HG02610 (cell line): Measurements from ENCODE around the gene PACSIN2.

ENCODE experiments used
- ATAC-seq: cut with Tn5 transposase; IDR thresholded peaks from one replicate; pipeline ENCODE4 v1.9.1; 2021; ENCODE audit warnings: mild to moderate bottlenecking, moderate library complexity; ENCODE audit not compliant: unreplicated experiment

The PACSIN2 gene

GRCh38 chr22:42908374-42908746 lies 106.6 kb downstream of the PACSIN2 start:
- no peak for ATAC-seq

- ATAC-seq = no peak
Observed at GRCh38 chr22:42907404-42908373, 107.3 kb downstream of the PACSIN2 start.

GRCh38 chr22:42906605-42907348 lies 108.2 kb downstream of the PACSIN2 start:
- ATAC-seq = no peak

- no peak for ATAC-seq
Observed at GRCh38 chr22:42905702-42906183, 109.2 kb downstream of the PACSIN2 start.

GRCh38 chr22:42905217-42905616 lies 109.7 kb downstream of the PACSIN2 start:
- no peak for ATAC-seq

- ATAC-seq = no peak
Observed at GRCh38 chr22:42904050-42904449, 110.9 kb downstream of the PACSIN2 start.

GRCh38 chr22:42902875-42903510 lies 112.0 kb downstream of the PACSIN2 start:
- no peak for ATAC-seq

DNA sequence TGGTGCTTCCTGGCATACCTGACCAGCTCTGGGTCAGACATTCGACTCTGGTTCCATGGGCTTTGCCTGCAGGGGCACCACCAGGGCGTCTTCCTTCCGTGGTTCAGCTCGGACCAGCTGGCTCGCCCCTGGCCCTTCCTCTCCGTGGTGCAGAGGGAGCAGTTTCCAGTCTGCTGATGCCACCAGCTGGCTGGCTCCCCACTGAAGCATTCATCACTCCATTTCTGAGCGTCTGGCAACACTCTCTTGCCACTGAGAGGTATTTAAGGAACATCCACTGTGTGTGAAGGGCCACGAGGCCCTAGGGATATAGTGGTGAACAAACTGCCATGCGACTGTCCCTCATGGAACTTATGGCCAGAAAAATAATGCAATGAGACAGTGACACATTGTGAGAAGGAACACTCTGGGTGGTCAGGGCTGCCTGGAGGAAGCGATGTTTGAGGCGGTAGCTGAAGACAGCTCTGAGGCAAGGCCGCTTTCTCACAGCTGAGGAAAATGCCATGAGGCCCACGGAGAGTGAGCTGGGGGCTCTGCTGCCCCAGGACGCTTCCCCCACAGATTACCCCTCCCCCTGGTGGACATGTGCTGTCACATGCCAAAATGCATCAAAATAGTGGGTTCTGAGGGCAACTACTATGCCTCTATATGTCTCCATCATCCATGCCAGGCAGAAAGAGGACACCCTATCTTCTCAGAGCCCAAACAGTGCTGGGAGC lies 113.0 kb downstream of the PACSIN2 start:
- ATAC-seq = no peak

DNA sequence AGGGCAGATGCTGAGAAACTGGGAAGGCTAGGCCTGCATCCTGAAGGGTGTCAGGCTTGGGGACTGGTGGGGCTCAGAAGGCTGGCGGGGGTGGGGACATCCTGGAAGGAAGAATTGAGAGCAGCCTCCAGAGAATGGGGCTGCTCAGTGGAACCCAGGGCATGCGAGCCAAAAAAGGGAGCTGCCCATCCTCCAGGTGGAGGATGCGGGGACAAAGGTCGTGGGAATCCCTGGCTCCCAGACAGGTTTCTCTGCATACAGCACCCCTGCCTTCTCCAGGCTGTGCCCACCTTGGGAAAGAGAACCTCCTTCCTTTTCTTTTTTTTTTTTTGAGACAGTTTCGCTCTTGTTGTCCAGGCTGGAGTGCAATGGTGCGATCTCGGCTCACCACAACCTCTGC lies 117.0 kb downstream of the PACSIN2 start:
- ATAC-seq = no peak

DNA sequence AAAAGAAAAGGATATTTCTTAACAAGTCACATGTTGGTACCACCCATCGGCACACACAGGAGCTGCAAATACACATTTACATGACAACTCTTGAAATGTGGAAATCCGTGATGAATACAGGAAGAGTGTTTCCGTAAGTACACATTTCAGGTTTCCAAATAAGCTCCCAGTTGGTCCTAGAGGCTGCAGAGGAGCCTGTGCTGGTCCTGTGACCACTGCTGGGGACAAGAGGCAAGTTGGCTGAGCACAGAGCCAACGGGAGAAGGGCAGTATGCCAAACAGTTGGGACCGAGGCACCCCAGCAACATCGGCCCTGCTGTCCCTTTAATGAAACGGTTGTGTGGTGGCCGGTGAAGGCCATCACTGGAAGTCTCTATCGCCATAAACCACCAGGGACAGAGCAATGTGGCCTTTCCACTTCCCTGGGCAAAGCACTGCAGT lies 119.4 kb downstream of the PACSIN2 start:
- no peak for ATAC-seq

- ATAC-seq = peak; percentile 42
Observed at GRCh38 chr22:42895087-42895486, 119.9 kb downstream of the PACSIN2 start.

GRCh38 chr22:42893371-42894150 lies 121.4 kb downstream of the PACSIN2 start:
- no peak for ATAC-seq

GRCh38 chr22:42892571-42893316 lies 122.2 kb downstream of the PACSIN2 start:
- peak; percentile 5 for ATAC-seq

DNA sequence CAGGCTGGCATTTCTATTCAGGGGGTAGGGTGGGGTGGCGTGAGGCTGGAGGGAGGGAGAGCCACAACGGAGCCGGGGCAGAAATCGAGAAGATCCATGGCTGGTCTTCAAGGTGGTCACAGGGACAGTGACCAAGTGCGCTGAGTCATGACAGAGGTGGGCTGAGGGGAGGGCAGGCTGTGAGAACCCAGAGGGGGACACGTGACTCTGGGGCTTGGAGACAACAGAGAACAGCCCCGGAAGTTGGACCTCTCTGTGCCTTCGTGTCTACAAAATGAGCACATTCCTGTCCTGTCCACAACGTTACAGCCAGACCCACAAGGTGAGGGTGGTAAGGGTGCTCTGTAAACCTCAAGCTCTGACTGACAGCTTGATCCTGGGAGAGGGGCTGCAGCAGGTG lies 122.8 kb downstream of the PACSIN2 start:
- ATAC-seq = peak; percentile 27

GRCh38 chr22:42891696-42892095 lies 123.3 kb downstream of the PACSIN2 start:
- ATAC-seq = no peak

DNA sequence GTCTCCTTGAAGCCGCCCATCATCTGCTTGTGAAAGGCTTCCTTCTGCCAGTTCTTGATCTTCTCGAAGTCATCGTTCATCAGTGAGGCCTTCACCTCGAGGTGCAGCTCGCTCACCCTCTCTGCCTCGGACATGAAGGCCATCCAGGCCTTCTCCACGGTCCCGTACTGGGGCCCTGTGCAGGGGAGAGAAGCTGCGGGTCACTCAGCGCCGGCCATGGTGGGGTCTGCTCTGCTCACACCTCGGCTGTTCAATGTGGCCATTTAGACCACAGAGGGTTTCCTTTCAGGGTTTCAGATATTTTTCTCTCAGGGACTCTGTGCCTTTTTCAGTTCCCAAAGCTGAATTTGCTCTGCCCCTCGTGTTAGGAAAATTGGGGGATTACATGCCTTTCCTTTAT lies 123.9 kb downstream of the PACSIN2 start:
- no peak for ATAC-seq

DNA sequence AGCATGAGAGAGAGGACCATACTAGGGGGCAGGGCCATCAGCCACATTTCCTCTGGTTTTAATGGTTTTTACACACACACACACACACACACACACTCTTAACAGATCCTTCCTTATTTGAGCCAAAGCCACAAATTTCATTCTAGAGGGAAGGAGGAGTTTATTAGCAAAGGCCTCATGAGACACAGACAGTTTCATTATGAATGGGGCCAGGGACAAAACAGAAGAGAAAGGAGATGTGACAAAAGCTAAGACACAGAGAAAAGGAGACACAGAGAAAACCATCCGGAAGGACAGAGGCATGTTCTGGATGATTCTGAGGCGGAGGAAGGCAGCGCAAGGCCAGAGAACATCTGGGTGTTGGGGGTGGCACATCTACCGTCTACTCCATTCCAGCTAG lies 125.6 kb downstream of the PACSIN2 start:
- ATAC-seq = no peak

DNA sequence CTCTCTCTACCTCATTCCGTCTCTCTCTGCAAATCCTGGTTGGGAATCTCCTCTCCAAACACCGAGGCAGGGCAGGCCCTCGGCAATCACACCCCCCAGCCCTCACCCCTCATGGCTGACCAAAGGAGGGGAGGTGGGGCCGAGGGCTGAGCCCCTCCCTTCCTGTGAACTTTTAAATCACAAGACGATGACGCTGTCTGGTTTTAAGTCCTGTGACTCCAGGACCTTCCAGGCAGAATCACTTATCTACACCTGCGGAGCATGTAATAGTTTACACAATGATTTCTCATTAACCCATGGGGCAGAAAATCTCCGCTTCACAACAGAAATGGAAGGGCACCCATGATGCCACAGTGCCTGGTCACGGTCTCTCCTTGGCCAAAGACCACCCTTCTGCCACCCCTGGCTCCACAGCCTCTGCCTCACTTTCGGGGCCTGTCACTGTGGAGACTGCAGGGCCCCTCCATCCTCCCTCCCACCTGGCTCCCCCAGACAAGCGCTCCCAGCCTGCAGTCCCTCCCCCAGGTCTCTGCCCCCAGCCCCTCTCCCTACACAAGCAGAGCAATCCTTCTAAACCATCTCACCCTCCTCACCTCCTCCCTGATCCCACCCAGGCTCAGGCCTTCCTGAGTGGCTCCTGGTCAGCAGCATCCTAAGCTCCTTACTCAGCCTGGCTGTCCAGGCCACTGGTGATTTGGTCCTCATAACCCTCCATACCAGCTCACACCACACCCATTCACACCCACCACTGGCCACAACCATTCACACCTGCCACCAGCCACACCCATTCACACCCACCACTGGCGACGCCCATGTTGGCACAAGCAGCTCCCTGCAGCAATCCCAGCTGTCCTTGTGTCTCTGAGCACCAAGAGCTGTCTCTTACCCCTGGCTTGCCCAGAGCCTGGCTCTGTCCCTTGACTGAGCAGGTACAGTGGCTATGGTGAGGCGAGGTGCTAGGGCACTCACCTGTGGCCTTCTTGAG lies 127.1 kb downstream of the PACSIN2 start:
- ATAC-seq = no peak
